Measurements from ENCODE around the gene DYRK4. TPM values are rescaled to one million over a fixed set of nuclear protein-coding genes. Genes with fewer than 3 reads are reported as not detected.

The DYRK4 gene
- total and polyA plus RNA-seq, 11 donors: 21.4 to 52.5 (median 31.1) TPM

- intact Hi-C loops (cut with DNase I): no loop called here
- Histone ChIP-seq H3K4me1 (peaks cover 0 to 35% (median 0%) of the 10 kb centered on the region in 12 donors), H3K9me3 (no peaks in the 10 kb centered on the region), H3K4me3 (peak overlapping the region in 1 of 12 donors; percentile 28), H3K36me3 (no peaks in the 10 kb centered on the region), H3K27ac (peak overlapping the region in 3 of 12 donors; percentile 46 to 85 (median 48)), H3K27me3 (peaks cover 0 to 5% (median 0%) of the 10 kb centered on the region in 9 donors)
- ATAC-seq (peak in 3 of 4 donors; percentile 47 to 69 (median 56)), DNase-seq (no peak)
- TF ChIP-seq POLR2A (IDR thresholded peaks at IDR 0.05): no peak
- TF ChIP-seq, protein P1, sequence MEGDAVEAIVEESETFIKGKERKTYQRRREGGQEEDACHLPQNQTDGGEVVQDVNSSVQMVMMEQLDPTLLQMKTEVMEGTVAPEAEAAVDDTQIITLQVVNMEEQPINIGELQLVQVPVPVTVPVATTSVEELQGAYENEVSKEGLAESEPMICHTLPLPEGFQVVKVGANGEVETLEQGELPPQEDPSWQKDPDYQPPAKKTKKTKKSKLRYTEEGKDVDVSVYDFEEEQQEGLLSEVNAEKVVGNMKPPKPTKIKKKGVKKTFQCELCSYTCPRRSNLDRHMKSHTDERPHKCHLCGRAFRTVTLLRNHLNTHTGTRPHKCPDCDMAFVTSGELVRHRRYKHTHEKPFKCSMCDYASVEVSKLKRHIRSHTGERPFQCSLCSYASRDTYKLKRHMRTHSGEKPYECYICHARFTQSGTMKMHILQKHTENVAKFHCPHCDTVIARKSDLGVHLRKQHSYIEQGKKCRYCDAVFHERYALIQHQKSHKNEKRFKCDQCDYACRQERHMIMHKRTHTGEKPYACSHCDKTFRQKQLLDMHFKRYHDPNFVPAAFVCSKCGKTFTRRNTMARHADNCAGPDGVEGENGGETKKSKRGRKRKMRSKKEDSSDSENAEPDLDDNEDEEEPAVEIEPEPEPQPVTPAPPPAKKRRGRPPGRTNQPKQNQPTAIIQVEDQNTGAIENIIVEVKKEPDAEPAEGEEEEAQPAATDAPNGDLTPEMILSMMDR (IDR thresholded peaks at IDR 0.05): no peak
- 68 to 71% (median 70%) methylated on average over 3 of the region's 3 CpGs for WGBS, 4 donors
Measured at GRCh38 chr12:4567073-4567881, 5.3 kb downstream of the DYRK4 start.

DNA sequence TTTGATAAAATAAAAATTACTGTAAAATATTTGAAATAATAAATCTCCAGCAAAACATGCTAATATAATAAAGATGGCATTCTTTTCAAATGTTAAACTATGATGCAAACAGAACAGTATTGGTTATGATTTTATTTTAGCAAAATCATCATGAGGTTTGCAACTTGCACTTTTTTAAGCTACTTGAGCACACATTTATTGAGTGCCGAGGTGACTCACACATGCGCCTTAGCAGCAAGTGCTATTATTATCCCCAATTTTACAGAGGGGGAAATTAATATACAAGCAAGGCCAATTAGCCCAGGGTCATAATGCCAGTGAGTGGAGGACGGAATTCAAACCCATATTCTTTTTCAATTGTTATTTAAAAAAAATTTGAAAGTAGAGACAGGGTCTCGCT is 7.3 kb downstream of the DYRK4 start:
- no peaks in the 10 kb centered on the region for H3K27me3 ChIP-seq
- H3K4me3 ChIP-seq: no peak overlapping the region
- WGBS, 4 donors: 91 to 96% (median 93%) methylated on average over 4 of the region's 4 CpGs
- TF ChIP-seq POLR2A (IDR thresholded peaks at IDR 0.05): no peak
- TF ChIP-seq, protein P1 (IDR thresholded peaks at IDR 0.05): no peak
- H3K4me1 ChIP-seq: peaks cover 0 to 29% (median 0%) of the 10 kb centered on the region in 12 donors
- no peaks in the 10 kb centered on the region for H3K36me3 ChIP-seq
- no peaks in the 10 kb centered on the region for H3K9me3 ChIP-seq
- ATAC-seq (no peak), DNase-seq (no peak)
- intact Hi-C loops (cut with DNase I): no loop called here
- no peak overlapping the region for H3K27ac ChIP-seq

GRCh38 chr12:4572680-4573079 is 10.7 kb downstream of the DYRK4 start:
- Histone ChIP-seq H3K9me3 (no peaks in the 10 kb centered on the region), H3K36me3 (no peaks in the 10 kb centered on the region), H3K4me1 (peaks cover 0 to 6% (median 0%) of the 10 kb centered on the region in 12 donors), H3K27me3 (no peaks in the 10 kb centered on the region), H3K27ac (no peak overlapping the region), H3K4me3 (no peak overlapping the region)
- ATAC-seq: no peak
- no peak for DNase-seq
- intact Hi-C loops (cut with DNase I): loop anchor here in 1 of 10 donors (10.0 kb wide), 1 partner anchor 182 kb away; no protein-coding TSS in a partner anchor
- no peak for TF ChIP-seq POLR2A (IDR thresholded peaks at IDR 0.05)
- TF ChIP-seq, protein P1 (IDR thresholded peaks at IDR 0.05): no peak
- WGBS, 4 donors: 32 to 37% (median 35%) methylated on average over 7 of the region's 7 CpGs

DNA sequence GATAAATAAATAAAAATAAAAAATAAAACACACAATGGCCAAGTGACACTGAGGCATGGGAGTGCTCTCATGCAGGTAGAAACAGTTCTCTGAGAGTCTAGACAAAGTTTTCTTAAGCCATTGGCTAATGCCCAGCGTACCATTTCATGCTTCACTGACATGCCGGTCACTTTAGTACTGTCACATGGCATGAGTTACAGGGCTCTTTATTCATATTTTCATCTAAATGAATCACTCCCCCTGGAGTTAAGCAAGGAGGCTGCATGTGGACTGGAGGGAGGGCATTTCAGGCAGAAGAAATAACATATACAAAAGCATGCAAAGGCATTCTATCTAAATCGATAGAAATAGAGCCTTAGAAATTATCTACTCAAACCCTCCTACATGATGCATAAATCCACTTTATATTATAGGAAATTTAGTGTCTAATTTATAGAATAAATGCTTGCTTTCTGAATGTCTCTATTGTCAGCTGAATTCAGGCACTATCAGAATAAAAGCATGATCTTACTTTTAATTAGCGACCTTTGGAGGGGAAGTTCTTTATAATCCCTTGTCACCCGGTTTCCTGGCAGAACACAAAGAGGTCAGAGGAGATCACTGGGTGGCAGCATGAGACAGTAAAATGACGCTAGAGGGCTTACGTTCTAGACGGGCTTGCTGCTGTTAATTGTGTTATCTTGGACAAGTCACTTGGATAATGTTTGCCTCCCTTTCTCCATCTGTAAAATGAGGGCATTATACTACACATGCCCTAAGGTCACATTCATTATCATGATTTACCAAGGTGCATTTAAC is 17.5 kb downstream of the DYRK4 start:
- no peak for TF ChIP-seq POLR2A (IDR thresholded peaks at IDR 0.05)
- TF ChIP-seq, protein P1 (IDR thresholded peaks at IDR 0.05): peak in 4 of 12 donors; percentile 13 to 35 (median 28)
- 27 to 40% (median 33%) methylated on average over 8 of the region's 8 CpGs for WGBS, 4 donors
- ATAC-seq: peak in 1 of 4 donors; percentile 44
- H3K36me3 ChIP-seq: no peaks in the 10 kb centered on the region
- DNase-seq: no peak
- no peaks in the 10 kb centered on the region for H3K27me3 ChIP-seq
- intact Hi-C loops (cut with DNase I): loop anchor here in 3 of 10 donors (5.0 to 10.0 kb wide), 2 partner anchors 175 to 178 kb away; no protein-coding TSS in a partner anchor
- peak overlapping the region in 1 of 12 donors; percentile 2 for H3K27ac ChIP-seq
- H3K4me3 ChIP-seq: no peak overlapping the region
- peaks cover 0 to 4% (median 0%) of the 10 kb centered on the region in 12 donors for H3K4me1 ChIP-seq
- no peaks in the 10 kb centered on the region for H3K9me3 ChIP-seq

All from heart left ventricle (tissue), 16 donors.